GM23338 (cell line): Measurements from ENCODE around the gene MYLK. TPM values are rescaled to one million over a fixed set of nuclear protein-coding genes. Genes with fewer than 3 reads are reported as not detected.

Experiments
- ATAC-seq: fragments of 200-7000 bp; cut with Tn5 transposase; 3 replicates; pipeline ENCODE4 v1.9.1; 2020
- DNase-seq: peaks from one replicate; pipeline ENCODE4 v3.0.0-alpha.2; 2015; ENCODE audit warnings: low spot score
- H2AFZ ChIP-seq: fragments of 200-600 bp; sonication (generic); 2 replicates; pipeline ENCODE4 v1.8.0; 2016; ENCODE audit warnings: antibody characterized with exemption, mild to moderate bottlenecking, moderate library complexity
- H3F3A ChIP-seq: fragments of 200-600 bp; sonication (generic); replicated peaks from 2 replicates; pipeline ENCODE4 v1.8.0; 2017; ENCODE audit warnings: antibody characterized with exemption, mixed run types, low read depth
- H3K27ac ChIP-seq: fragments of 200-600 bp; sonication (generic); 2 replicates; pipeline ENCODE4 v1.6.1; 2016; ENCODE audit warnings: low read depth
- H3K27me3 ChIP-seq: fragments of 200-600 bp; sonication (generic); 2 replicates; pipeline ENCODE4 v1.8.0; 2016; ENCODE audit warnings: mild to moderate bottlenecking, mixed run types, moderate library complexity; ENCODE audit not compliant: insufficient read depth
- H3K36me3 ChIP-seq: fragments of 200-600 bp; sonication (generic); 2 replicates; pipeline ENCODE4 v1.8.0; 2016; ENCODE audit warnings: mild to moderate bottlenecking; ENCODE audit not compliant: insufficient read depth
- H3K4me1 ChIP-seq: fragments of 200-600 bp; sonication (generic); 2 replicates; pipeline ENCODE4 v1.8.0; 2016; ENCODE audit warnings: mild to moderate bottlenecking, moderate library complexity; ENCODE audit not compliant: insufficient read depth
- H3K4me2 ChIP-seq: fragments of 200-600 bp; sonication (generic); 2 replicates; pipeline ENCODE4 v1.7.1; 2017; ENCODE audit warnings: mixed run types
- H3K4me3 ChIP-seq: fragments of 200-600 bp; sonication (generic); 2 replicates; pipeline ENCODE4 v1.6.1; 2016; ENCODE audit warnings: mixed run types
- H3K79me2 ChIP-seq: fragments of 200-600 bp; sonication (generic); replicated peaks from 2 replicates; pipeline ENCODE4 v1.8.0; 2017; ENCODE audit warnings: mild to moderate bottlenecking; ENCODE audit not compliant: insufficient read depth
- H3K9me2 ChIP-seq: fragments of 200-600 bp; sonication (generic); 2 replicates; pipeline ENCODE4 v1.8.0; 2017; ENCODE audit not compliant: insufficient read depth
- H4K20me1 ChIP-seq: fragments of 200-600 bp; sonication (generic); replicated peaks from 2 replicates; pipeline ENCODE4 v1.8.0; 2017; ENCODE audit warnings: mild to moderate bottlenecking; ENCODE audit not compliant: insufficient read depth
- H3K27ac Mint-ChIP-seq: 2 replicates; pipeline ENCODE4 v1.8.0; 2020; ENCODE audit warnings: inconsistent platforms, mild to moderate bottlenecking, moderate library complexity, mixed read lengths
- H3K27me3 Mint-ChIP-seq: 3 replicates; pipeline ENCODE4 v1.8.0; 2022; ENCODE audit warnings: low read depth, mild to moderate bottlenecking, moderate library complexity, mixed read lengths, inconsistent platforms; ENCODE audit not compliant: insufficient read depth, poor library complexity
- H3K36me3 Mint-ChIP-seq: 3 replicates; pipeline ENCODE4 v1.8.0; 2021; ENCODE audit warnings: low read depth, mild to moderate bottlenecking, inconsistent platforms, moderate library complexity, mixed read lengths
- H3K4me1 Mint-ChIP-seq: 3 replicates; pipeline ENCODE4 v1.8.0; 2020; ENCODE audit warnings: mild to moderate bottlenecking, inconsistent platforms, mixed read lengths
- H3K4me3 Mint-ChIP-seq: 3 replicates; pipeline ENCODE4 v1.8.0; 2021; ENCODE audit warnings: moderate library complexity, mild to moderate bottlenecking, inconsistent platforms, mixed read lengths
- H3K9me3 Mint-ChIP-seq: 3 replicates; pipeline ENCODE4 v1.8.0; 2020; ENCODE audit warnings: moderate library complexity, mild to moderate bottlenecking, inconsistent platforms, mixed read lengths
- CREB1 ChIP-seq: fragments of 250-450 bp; sonication (Bioruptor Pico); IDR thresholded peaks from 2 replicates; pipeline ENCODE4 v1.5.0; 2020; ENCODE audit warnings: low read depth, mild to moderate bottlenecking, moderate library complexity
- CTCF ChIP-seq, 2 experiments: fragments of 200-600 bp in 1 of 2; sonication (generic) in 1 of 2; conservative IDR thresholded peaks; 2 replicates each; pipeline versions ENCODE4 v1.5.1 to v1.6.1; 2016 to 2017; ENCODE audit warnings: antibody characterized with exemption in 2 of 2, low read depth in 2 of 2, mild to moderate bottlenecking in 2 of 2, moderate library complexity in 1 of 2
- EZH2 ChIP-seq: fragments of 200-600 bp; sonication (generic); IDR thresholded peaks from one replicate; pipeline ENCODE4 v1.8.0; 2017; ENCODE audit warnings: antibody characterized with exemption, mild to moderate bottlenecking, low read depth; ENCODE audit not compliant: unreplicated experiment
- EZH2phosphoT487 ChIP-seq: fragments of 200-600 bp; sonication (generic); IDR thresholded peaks from one replicate; pipeline ENCODE4 v1.8.1; 2018; ENCODE audit warnings: antibody characterized with exemption; ENCODE audit not compliant: unreplicated experiment
- JUNB ChIP-seq: IDR thresholded peaks from one replicate; pipeline ENCODE4 v1.6.1; 2016; ENCODE audit warnings: antibody characterized with exemption; ENCODE audit not compliant: unreplicated experiment
- NANOG ChIP-seq: IDR thresholded peaks from 2 replicates; pipeline ENCODE4 v1.6.1; 2016; ENCODE audit warnings: antibody characterized with exemption, borderline replicate concordance
- POLR2AphosphoS5 ChIP-seq: IDR thresholded peaks from 2 replicates; pipeline ENCODE4 v1.6.1; 2016; ENCODE audit warnings: antibody characterized with exemption, low read depth
- REST ChIP-seq: IDR thresholded peaks from one replicate; pipeline ENCODE4 v1.6.1; 2018; ENCODE audit warnings: antibody characterized with exemption; ENCODE audit not compliant: unreplicated experiment
- STAT1 ChIP-seq: IDR thresholded peaks from one replicate; pipeline ENCODE4 v1.6.1; 2016; ENCODE audit warnings: antibody characterized with exemption; ENCODE audit not compliant: unreplicated experiment
- ZNF114 ChIP-seq: fragments of 250-450 bp; sonication (Bioruptor Pico); IDR thresholded peaks from 2 replicates; pipeline ENCODE4 v1.5.0; 2020; ENCODE audit warnings: mild to moderate bottlenecking, moderate library complexity
- ZNF331 ChIP-seq: fragments of 250-450 bp; sonication (Bioruptor Pico); IDR thresholded peaks from 2 replicates; pipeline ENCODE4 v1.5.0; 2020; ENCODE audit warnings: low read depth, mild to moderate bottlenecking, moderate library complexity
- polyA plus RNA-seq: library from polyadenylated mRNA; unstranded; fragments of >200 nt; fragmentation: Nextera tagmentation; extraction: Ambion mirVana; gene quantifications from 2 replicates; pipeline ENCODE4 v1.2.1, GENCODE V29; 2016
- total RNA-seq: library from RNA; depleted of rRNA; stranded (reverse); fragments of >200 nt; shearing (Covaris generic); gene quantifications from 2 replicates; pipeline ENCODE4 v1.2.3, GENCODE V29; 2014
- TF ChIP-seq, protein P1 (sequence below): fragments of 250-450 bp; sonication (Bioruptor Pico); IDR thresholded peaks from 2 replicates; pipeline ENCODE4 v1.5.0; 2020; ENCODE audit warnings: mild to moderate bottlenecking, moderate library complexity
- TF ChIP-seq, protein P2 (sequence below): IDR thresholded peaks from 2 replicates; pipeline ENCODE4 v1.6.1; 2016; ENCODE audit warnings: antibody characterized with exemption

MYLK gene
- total and polyA plus RNA-seq, 2 experiments from 2014 or later = 11.5 to 17.9 TPM

GRCh38 chr3:123783050-123783689, 101.0 kb downstream of the MYLK start:
- Histone ChIP-seq H4K20me1 (no peaks in the 10 kb centered on the region), H3K36me3 (no peaks in the 10 kb centered on the region), H3K27me3 (no peaks in the 10 kb centered on the region), H3K9me2 (no peaks in the 10 kb centered on the region), H2AFZ (no peak overlapping the region), H3K4me3 (no peak overlapping the region), H3F3A (no peaks in the 10 kb centered on the region), H3K27ac (no peak overlapping the region), H3K4me1 (no peaks in the 10 kb centered on the region), H3K4me2 (no peak overlapping the region), H3K79me2 (no peaks in the 10 kb centered on the region)
- 0 out of 3 replicates have a peak, but pooled peaks cover 5% of the 10 kb centered on the region for H3K4me1 Mint-ChIP-seq
- ATAC-seq (no peak), DNase-seq (no peak)
- H3K27ac Mint-ChIP-seq = no peak overlapping the region
- H3K27me3 Mint-ChIP-seq = no peaks in the 10 kb centered on the region
- H3K4me3 Mint-ChIP-seq = no peak overlapping the region
- TF ChIP-seq CREB1 (CRISPR knock-in tag) (no peak), CTCF (conservative IDR thresholded peaks at IDR 0.05; ENCODE audit: low read depth in 2 of 2) (no peak), JUNB (no peak), EZH2phosphoT487 (no peak), EZH2 (no peak), POLR2AphosphoS5 (no peak), NANOG (no peak), ZNF114 (CRISPR knock-in tag) (no peak), STAT1 (no peak), ZNF331 (CRISPR knock-in tag) (no peak), REST (no peak)
- TF ChIP-seq, protein P1, sequence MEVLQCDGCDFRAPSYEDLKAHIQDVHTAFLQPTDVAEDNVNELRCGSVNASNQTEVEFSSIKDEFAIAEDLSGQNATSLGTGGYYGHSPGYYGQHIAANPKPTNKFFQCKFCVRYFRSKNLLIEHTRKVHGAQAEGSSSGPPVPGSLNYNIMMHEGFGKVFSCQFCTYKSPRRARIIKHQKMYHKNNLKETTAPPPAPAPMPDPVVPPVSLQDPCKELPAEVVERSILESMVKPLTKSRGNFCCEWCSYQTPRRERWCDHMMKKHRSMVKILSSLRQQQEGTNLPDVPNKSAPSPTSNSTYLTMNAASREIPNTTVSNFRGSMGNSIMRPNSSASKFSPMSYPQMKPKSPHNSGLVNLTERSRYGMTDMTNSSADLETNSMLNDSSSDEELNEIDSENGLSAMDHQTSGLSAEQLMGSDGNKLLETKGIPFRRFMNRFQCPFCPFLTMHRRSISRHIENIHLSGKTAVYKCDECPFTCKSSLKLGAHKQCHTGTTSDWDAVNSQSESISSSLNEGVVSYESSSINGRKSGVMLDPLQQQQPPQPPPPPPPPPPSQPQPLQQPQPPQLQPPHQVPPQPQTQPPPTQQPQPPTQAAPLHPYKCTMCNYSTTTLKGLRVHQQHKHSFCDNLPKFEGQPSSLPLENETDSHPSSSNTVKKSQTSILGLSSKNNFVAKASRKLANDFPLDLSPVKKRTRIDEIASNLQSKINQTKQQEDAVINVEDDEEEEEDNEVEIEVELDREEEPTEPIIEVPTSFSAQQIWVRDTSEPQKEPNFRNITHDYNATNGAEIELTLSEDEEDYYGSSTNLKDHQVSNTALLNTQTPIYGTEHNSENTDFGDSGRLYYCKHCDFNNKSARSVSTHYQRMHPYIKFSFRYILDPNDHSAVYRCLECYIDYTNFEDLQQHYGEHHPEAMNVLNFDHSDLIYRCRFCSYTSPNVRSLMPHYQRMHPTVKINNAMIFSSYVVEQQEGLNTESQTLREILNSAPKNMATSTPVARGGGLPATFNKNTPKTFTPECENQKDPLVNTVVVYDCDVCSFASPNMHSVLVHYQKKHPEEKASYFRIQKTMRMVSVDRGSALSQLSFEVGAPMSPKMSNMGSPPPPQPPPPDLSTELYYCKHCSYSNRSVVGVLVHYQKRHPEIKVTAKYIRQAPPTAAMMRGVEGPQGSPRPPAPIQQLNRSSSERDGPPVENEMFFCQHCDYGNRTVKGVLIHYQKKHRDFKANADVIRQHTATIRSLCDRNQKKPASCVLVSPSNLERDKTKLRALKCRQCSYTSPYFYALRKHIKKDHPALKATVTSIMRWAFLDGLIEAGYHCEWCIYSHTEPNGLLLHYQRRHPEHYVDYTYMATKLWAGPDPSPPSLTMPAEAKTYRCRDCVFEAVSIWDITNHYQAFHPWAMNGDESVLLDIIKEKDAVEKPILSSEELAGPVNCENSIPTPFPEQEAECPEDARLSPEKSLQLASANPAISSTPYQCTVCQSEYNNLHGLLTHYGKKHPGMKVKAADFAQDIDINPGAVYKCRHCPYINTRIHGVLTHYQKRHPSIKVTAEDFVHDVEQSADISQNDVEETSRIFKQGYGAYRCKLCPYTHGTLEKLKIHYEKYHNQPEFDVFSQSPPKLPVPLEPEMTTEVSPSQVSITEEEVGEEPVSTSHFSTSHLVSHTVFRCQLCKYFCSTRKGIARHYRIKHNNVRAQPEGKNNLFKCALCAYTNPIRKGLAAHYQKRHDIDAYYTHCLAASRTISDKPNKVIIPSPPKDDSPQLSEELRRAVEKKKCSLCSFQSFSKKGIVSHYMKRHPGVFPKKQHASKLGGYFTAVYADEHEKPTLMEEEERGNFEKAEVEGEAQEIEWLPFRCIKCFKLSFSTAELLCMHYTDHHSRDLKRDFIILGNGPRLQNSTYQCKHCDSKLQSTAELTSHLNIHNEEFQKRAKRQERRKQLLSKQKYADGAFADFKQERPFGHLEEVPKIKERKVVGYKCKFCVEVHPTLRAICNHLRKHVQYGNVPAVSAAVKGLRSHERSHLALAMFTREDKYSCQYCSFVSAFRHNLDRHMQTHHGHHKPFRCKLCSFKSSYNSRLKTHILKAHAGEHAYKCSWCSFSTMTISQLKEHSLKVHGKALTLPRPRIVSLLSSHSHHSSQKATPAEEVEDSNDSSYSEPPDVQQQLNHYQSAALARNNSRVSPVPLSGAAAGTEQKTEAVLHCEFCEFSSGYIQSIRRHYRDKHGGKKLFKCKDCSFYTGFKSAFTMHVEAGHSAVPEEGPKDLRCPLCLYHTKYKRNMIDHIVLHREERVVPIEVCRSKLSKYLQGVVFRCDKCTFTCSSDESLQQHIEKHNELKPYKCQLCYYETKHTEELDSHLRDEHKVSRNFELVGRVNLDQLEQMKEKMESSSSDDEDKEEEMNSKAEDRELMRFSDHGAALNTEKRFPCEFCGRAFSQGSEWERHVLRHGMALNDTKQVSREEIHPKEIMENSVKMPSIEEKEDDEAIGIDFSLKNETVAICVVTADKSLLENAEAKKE (CRISPR knock-in tag) = no peak
- TF ChIP-seq, protein P2, sequence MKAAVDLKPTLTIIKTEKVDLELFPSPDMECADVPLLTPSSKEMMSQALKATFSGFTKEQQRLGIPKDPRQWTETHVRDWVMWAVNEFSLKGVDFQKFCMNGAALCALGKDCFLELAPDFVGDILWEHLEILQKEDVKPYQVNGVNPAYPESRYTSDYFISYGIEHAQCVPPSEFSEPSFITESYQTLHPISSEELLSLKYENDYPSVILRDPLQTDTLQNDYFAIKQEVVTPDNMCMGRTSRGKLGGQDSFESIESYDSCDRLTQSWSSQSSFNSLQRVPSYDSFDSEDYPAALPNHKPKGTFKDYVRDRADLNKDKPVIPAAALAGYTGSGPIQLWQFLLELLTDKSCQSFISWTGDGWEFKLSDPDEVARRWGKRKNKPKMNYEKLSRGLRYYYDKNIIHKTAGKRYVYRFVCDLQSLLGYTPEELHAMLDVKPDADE = no peak
- H3K36me3 Mint-ChIP-seq = no peaks in the 10 kb centered on the region
- H3K9me3 Mint-ChIP-seq = no peaks in the 10 kb centered on the region
